Spleen (tissue), 7 donors: ENCODE measurements around the gene FNDC1.

Experiments used
- CTCF ChIP-seq, 11 experiments: fragments of 200-600 bp in 7 of 11; fragments of 450-650 bp in 4 of 11; sonication (generic) in 4 of 11; IDR thresholded peaks in 8 of 11; conservative IDR thresholded peaks in 3 of 11; 1 replicate in 7 of 11; 2 replicates in 4 of 11; pipeline versions ENCODE4 v1.4.0 to v1.8.0; 2016 to 2021; ENCODE audit warnings: antibody characterized with exemption in 11 of 11, inconsistent platforms in 4 of 11, mild to moderate bottlenecking in 1 of 11
- POLR2A ChIP-seq, 3 donors: fragments of 450-650 bp; IDR thresholded peaks; one replicate each; pipeline ENCODE4 v1.5.1; 2017; ENCODE audit warnings: antibody characterized with exemption in 3 of 3, mild to moderate bottlenecking in 1 of 3
- POLR2AphosphoS5 ChIP-seq, 3 donors: sonication (generic); formaldehyde crosslinking; IDR thresholded peaks; one replicate each; pipeline ENCODE4 v1.5.1; 2017; ENCODE audit warnings: antibody characterized with exemption in 3 of 3
- donor health status: DM: no; HTN: no; CAD: no; lungs with moderate emphysema.
- donor health status: DM: no; HTN: no; CAD: no.
- donor health status: DM: no; HTN: no; CAD: no.

- TF ChIP-seq CTCF (IDR thresholded peaks at IDR 0.05 in 8 of 11, conservative IDR thresholded peaks at IDR 0.05 in 3 of 11) (no peak), POLR2A (IDR thresholded peaks at IDR 0.05) (no peak), POLR2AphosphoS5 (IDR thresholded peaks at IDR 0.05) (no peak)
Observed at GRCh38 chr6:159303159-159303558, 134.0 kb downstream of the FNDC1 start.
